GM18951 (cell line): Measurements from ENCODE around the gene PFDN1.

ENCODE experiments used
- POLR2A ChIP-seq: IDR thresholded peaks from 4 replicates; pipeline ENCODE4 v1.6.1; 2011; ENCODE audit warnings: mild to moderate bottlenecking; ENCODE audit not compliant: insufficient read length, insufficient read depth; ENCODE audit errors: extremely low read depth
- in situ Hi-C: fragments of 300-500 bp; cut with MboI; formaldehyde crosslinking; loops from one replicate; pipeline ENCODE4 v1.12.0; 2022; ENCODE audit warnings: low sequenced_read_pairs, mixed read lengths, inconsistent platforms; ENCODE audit not compliant: unreplicated experiment

Gene PFDN1

GRCh38 chr5:140239939-140240700, 62.8 kb downstream of the PFDN1 start:
- in situ Hi-C loops, result loop anchor here (5.0 kb wide), 1 partner anchor 117 kb away; no protein-coding TSS in a partner anchor
- no peak for TF ChIP-seq POLR2A

GRCh38 chr5:140239461-140239860, 63.4 kb downstream of the PFDN1 start:
- in situ Hi-C loops, result loop anchor here (5.0 kb wide), 1 partner anchor 118 kb away; no protein-coding TSS in a partner anchor
- TF ChIP-seq POLR2A, result no peak

DNA sequence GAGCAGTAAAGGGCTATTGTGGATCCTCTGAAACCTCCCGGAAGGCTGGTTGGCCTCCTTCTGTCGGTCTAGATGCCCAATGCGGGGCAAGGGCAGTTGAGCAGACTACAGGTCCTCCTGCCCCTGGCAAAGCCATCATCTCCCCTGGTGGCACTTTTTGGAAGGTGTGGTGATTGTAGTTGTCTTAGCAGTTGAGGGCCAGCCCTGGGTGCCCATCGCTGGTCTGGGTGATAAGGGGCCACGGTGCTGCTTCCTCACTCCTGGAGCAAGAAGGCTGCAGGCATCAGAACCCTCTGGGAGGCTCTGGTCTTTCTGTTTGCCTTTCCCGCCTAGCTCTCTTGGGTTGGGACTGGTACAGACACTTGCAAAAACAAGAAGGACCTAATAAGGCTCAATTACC, 64.1 kb downstream of the PFDN1 start:
- TF ChIP-seq POLR2A, result no peak
- in situ Hi-C loops, result loop anchor here (5.0 kb wide), 1 partner anchor 119 kb away; no protein-coding TSS in a partner anchor

DNA sequence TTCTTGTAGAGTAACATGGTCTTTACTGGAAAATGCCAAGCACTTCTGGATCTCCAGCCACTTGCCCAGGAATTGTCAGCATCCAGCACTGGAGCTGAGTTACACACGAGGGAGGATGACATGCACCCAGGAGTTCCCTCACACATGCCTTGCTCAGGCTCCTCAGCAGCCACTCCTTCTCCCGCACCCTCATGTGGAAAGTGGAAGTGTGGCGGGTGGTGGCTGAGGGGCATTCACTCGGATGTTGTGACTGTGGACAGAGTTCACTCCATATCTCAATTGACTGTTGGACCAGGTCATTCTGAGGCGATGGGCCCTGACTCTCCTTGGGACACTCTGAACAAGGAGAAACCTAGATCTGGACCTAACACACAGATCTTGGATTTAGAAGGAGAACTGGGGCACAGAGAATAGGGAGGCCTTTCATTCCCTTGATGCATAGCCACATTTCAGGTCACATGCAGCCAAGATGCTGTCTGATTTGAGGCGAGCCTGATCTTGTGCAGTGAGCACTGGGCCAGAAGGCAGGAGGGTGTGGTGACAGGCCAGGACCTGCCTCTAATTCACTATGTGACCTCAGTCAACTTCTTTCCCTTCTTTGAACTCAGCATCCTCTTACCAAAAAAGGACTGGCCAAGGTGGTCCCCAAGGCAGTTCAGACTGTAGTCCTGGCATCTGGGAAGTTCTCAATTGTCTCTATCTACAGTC, 65.9 kb downstream of the PFDN1 start:
- in situ Hi-C loops, result loop anchor here (5.0 kb wide), 1 partner anchor 120 kb away; no protein-coding TSS in a partner anchor
- TF ChIP-seq POLR2A, result no peak

- in situ Hi-C loops, result loop anchor here (5.0 kb wide), 1 partner anchor 121 kb away; no protein-coding TSS in a partner anchor
- TF ChIP-seq POLR2A, result no peak
These were observed 66.9 kb downstream of the PFDN1 start for GRCh38 chr5:140235791-140236551.

DNA sequence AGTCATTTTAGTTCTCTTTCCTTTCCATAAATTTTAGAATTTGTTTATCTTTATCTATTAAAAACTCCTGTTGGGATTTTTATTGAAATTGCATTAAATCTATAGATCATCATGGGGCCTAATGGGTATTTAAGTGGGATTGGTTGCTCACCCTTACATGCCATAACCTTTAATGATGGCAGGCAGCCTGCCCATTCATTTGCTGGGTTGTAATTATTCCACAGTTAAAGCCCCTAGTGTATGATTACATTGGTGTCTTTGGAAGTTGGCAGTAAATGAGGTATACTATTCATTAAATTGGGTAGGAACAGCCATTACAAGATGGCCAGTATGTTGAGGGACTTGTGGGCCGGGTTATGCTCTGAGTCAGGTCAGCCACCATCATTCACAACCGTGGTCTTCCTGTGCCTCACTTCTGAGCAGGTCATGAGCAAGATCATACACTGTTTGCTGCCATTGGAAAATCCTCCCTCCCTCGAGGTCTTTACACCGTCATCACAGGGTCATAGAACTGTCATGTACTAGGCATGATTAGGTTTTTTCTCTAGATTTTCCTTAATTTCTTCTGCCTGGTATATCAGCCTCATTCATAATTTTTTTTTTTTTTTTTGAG, 68.4 kb downstream of the PFDN1 start:
- in situ Hi-C loops, result no loop called here
- no peak for TF ChIP-seq POLR2A

DNA sequence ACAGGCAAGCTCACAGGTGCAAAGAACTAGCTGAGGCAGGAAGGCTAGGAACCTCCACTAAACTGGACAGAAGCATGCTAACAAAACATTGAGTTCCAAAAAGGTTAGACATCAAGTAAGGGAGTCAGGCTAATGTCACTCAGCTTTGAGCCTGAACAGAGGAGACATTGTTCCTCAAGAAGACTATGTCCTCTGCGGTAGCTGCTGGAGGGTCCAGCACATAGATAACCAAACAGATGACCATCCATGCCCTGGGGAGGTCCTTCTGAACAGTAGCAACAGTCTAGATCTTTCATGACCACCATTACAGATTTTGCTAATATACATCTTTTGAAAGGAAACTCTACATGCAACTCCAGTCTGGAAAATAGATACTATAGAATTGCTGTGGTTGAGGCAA, 70.2 kb downstream of the PFDN1 start:
- in situ Hi-C loops, result no loop called here
- TF ChIP-seq POLR2A, result no peak

- in situ Hi-C loops, result no loop called here
- no peak for TF ChIP-seq POLR2A
These were observed 72.5 kb downstream of the PFDN1 start for GRCh38 chr5:140230373-140230772.

- no peak for TF ChIP-seq POLR2A
- in situ Hi-C loops, result no loop called here
These were observed 74.5 kb downstream of the PFDN1 start for GRCh38 chr5:140228364-140228837.

GRCh38 chr5:140227046-140227445, 75.9 kb downstream of the PFDN1 start:
- no peak for TF ChIP-seq POLR2A
- in situ Hi-C loops, result no loop called here

DNA sequence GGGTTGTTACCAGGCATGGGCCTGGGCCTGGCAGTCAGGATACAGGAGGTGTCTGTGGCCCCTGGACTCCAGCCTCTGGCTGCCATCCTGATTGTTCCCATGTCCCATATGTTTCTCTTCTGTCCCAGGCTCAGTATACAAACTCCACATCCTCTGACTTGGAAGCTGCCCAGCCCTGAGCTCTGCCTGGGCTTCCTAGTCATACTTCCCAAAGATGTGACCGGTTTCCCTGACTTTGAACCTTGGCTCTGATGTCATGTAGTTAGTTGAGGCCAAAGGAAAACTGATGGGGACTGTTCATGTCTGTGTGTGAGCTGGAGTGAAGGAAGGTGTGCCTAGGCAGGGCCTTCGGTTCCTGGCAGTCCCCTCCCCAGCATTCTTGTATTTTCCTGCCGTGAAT, 77.5 kb downstream of the PFDN1 start:
- no peak for TF ChIP-seq POLR2A
- in situ Hi-C loops, result no loop called here

- no peak for TF ChIP-seq POLR2A
- in situ Hi-C loops, result no loop called here
These were observed 78.2 kb downstream of the PFDN1 start for GRCh38 chr5:140224658-140225057.

- in situ Hi-C loops, result no loop called here
- no peak for TF ChIP-seq POLR2A
These were observed 79.3 kb downstream of the PFDN1 start for GRCh38 chr5:140223567-140223966.
